AG09319 (cell line): ENCODE data around the gene GYG1.

ENCODE experiments used
- DNase-seq: peaks from one replicate; pipeline ENCODE4 v3.0.0-alpha.2; 2010; ENCODE audit warnings: low read depth; ENCODE audit errors: extremely low read depth
- TF ChIP-seq, protein P1 (sequence below): IDR thresholded peaks from 2 replicates; pipeline ENCODE4 v1.5.1; 2011; ENCODE audit warnings: low read depth, mild to moderate bottlenecking, inconsistent platforms, low read length, moderate library complexity

The GYG1 gene

DNA sequence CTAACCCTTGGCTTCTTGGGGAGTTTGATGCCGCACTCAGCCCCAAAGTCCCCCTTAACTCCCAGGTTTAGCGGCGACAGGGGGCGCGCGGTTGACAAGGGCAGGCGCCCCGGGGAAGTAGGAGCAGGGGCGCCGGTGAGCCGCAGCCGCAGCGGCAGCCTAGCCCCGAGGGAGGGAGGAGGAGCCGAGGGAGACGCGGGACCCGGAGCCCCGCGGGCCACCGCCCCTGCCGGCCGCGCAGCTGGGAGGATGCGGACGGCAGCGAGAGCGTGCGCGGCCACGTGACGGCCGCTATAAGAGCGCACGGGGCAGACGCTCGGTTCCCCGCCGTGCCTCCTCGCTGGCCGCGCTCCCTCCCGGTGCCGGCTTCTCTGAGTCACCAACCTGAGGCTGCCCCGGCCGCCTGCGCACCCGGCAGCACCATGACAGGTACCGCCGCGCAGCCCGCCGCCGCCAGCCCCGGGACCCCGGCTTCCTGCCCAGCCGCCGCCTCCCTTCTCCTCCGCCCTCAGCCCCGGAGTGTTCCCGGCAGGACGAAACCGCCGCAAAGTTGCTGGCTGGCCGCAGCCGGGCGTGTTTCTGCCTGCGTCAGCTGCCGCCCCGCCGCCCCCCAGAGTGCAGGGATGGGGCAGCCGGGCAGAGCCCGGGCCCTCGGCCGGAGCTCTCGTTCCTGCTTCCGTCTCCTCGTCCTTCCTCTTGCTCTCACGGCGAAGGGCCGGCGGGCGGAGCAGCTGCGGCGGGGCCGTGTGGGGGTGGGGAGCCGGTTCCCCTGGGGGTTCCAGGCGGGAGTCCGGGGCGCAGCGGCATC, at the start of gene GYG1:
Gene GYG1 (plus strand): TSS at position 322 of the 808 bp plus-strand sequence. CDS start 101 bp downstream, at position 423.
- TF ChIP-seq, protein P1, sequence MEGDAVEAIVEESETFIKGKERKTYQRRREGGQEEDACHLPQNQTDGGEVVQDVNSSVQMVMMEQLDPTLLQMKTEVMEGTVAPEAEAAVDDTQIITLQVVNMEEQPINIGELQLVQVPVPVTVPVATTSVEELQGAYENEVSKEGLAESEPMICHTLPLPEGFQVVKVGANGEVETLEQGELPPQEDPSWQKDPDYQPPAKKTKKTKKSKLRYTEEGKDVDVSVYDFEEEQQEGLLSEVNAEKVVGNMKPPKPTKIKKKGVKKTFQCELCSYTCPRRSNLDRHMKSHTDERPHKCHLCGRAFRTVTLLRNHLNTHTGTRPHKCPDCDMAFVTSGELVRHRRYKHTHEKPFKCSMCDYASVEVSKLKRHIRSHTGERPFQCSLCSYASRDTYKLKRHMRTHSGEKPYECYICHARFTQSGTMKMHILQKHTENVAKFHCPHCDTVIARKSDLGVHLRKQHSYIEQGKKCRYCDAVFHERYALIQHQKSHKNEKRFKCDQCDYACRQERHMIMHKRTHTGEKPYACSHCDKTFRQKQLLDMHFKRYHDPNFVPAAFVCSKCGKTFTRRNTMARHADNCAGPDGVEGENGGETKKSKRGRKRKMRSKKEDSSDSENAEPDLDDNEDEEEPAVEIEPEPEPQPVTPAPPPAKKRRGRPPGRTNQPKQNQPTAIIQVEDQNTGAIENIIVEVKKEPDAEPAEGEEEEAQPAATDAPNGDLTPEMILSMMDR: peak; percentile 23
- peak; percentile 50 for DNase-seq

DNA sequence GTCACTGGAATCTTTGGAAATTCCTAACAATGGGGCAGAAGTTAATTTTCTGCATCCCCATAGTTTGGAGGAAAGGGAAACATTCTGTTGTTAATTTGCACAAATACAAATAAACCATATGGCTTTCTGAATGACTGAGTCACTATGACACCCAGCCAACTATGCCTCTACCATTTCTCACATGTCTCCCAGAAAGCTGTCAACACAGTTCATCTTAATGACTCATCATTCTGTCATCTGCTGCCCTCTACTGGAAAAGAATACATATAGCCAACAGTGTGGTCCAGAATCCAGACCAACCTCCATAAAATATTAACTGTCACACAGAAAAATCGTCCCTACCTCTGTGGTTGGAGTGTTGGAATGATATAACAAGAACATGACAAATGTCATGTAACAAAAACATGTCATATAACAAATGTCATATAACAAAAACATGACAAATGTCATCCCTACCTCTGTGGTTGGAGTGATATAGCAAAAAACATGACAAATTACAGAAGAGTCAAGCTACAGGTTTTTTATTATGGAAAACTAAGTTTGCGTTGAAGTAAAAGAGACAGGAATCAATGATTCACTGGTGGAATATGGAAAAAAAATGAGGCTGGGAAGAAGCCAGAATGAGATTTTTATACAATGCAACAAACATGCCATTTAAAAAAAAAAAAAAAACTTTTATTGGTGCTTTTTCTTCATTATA, 47.7 kb upstream of the GYG1 start:
- peak; percentile 89 for DNase-seq
- TF ChIP-seq, protein P1: peak; percentile 66

DNA sequence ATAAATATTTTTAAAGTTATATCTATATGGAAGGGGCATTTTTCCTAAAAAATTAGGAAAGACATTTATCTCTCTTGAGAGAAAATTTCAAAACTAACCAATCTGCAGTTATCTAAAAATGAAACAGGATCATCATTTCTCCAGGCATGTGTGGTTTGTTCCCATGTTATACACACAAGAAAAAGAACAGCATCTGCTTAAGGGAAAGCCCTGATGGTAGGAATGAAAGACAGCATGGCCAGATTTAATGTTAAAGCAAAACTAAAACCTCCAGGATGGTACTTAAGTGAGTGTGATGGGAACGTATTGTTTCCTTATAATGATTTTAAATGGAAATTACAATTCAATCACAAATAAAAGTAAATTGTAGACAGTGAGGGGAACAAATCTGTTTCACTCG, 46.2 kb upstream of the GYG1 start:
- no peak for DNase-seq
- TF ChIP-seq, protein P1: no peak; the same call in 1 of the 2 replicates

DNA sequence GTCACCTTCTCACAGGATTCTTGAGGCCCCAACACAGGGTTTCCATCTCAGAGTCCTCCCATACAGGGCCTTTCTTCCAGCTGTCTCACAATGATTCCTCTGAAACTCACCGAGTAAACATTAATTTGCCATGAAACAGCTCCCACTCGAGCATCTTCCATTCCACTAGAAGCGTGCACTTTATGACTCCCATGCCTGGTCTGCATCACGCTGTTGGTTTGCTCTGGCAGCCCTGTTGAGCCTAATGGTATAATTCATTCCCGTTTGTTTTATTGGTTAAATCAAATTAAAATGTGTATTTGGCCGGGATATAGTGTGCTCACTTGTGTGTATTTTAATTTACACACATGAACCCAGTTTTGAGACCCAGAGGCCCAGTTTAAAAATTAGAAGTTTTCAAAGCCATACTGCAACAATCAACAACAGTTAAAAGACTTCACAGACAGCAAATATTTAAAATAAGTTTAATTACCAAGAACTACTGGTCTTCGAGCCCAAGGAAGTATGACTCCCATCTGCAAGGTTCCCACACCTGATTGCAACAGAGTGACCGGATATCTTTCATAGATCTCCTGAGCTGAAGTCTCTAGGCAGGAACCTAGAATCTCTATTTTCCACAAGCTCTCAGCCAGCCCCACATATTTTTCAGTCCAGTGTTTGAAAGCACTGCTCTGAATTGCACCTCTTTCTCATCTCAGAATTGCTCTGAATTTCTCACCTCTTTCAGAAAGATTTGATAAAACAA, 42.3 kb upstream of the GYG1 start:
- no peak for DNase-seq
- TF ChIP-seq, protein P1: no peak

DNA sequence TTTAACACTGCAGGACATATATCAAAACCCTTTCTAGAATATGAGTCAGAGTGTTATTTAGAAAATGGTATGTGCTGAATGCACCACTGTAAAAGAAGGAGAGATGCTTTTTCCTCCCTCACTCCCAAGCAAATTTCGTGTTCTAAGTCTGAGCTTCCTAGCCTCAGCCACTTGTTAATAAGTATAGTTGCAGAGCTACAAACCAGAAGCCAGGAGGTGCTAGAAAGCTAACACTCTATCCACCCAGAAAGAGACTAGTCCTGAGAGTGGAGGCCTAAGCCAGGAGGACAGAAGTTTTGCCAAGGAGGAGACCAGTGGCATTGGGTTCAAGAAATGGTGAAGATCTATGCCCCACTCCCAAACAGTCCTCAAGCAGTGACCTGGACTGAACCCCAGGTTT, 40.5 kb upstream of the GYG1 start:
- TF ChIP-seq, protein P1: peak; percentile 11
- no peak for DNase-seq

DNA sequence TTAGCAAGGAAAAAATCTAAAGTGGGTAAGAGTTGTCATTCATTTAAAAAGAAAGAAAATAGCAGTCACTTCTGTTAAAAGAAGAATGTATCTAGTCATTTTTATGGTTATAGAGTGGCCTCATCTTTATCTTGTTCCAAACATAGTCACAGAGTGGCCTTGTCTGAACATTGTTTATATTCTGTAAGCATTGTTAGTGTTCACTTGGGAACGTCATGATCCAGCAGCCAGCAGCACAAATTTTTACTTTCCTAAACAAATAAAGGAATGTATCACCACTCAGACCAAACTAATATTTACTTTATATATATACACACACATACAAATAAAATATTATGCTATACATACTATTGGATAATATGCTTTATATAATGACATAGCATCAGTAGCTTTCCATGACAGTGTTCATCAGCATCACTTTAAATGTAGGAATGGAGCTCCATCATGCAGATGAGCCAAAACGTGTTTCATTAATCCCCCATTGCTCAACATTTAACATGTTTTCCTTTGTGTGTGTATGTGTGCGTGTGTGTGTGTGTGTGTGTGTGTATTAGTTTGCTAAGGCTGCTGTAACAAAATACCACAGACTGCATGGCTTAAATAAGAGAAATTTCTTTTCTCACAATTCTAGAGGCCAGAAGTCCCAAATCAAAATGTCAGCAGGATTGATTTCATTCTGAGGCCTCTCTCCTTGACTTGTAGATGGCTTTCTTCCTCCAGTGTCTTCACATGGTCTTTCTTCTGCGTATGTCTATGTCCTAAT, 39.6 kb upstream of the GYG1 start:
- TF ChIP-seq, protein P1: no peak
- no peak for DNase-seq
